ENCODE data around the gene STK11IP.

GRCh38 chr2:219650426-219651248 lies 53.0 kb downstream of the STK11IP start:
- TF ChIP-seq CTCF (conservative IDR thresholded peaks at IDR 0.05) (no peak), EZH2 (IDR thresholded peaks at IDR 0.05; ENCODE audit: low read depth) (no peak)

Data from PC-9 (cell line).